NK-92 (cell line): ENCODE results near the gene RERGL.
"Not testable (repeated sequence)": the region's sequence is repeated elsewhere in the genome, so short reads cannot be mapped to it uniquely, and the experiment has no call there.

ENCODE experiments used
- DNase-seq: peaks from one replicate; lab custom pipeline; 2025; ENCODE audit not compliant: unreplicated experiment; lab: John Stamatoyannopoulos, UW

The RERGL gene

GRCh38 chr12:18090093-18090492 is at the start of gene RERGL:
Gene RERGL (minus strand): TSS chr12:18090193. CDS start chr12:18090140, 53 bp downstream.
- no peak for DNase-seq

- no peak for DNase-seq
Observed at GRCh38 chr12:18139254-18139653, 49.3 kb upstream of the RERGL start.

GRCh38 chr12:18135509-18135908 is 45.5 kb upstream of the RERGL start:
- DNase-seq: no peak

- DNase-seq: no peak
Observed at GRCh38 chr12:18135086-18135485, 45.1 kb upstream of the RERGL start.

- DNase-seq: no peak
Observed at GRCh38 chr12:18130851-18131250, 40.9 kb upstream of the RERGL start.

- no peak for DNase-seq
Observed at GRCh38 chr12:18123707-18124106, 33.7 kb upstream of the RERGL start.

- no peak for DNase-seq
Observed at GRCh38 chr12:18120899-18121298, 30.9 kb upstream of the RERGL start.

GRCh38 chr12:18108611-18109010 is 18.6 kb upstream of the RERGL start:
- DNase-seq: no peak

- DNase-seq: no peak
Observed at GRCh38 chr12:18103624-18104023, 13.6 kb upstream of the RERGL start.

- no peak for DNase-seq
Observed at GRCh38 chr12:18101043-18101442, 11.1 kb upstream of the RERGL start.

- no peak for DNase-seq
Observed at GRCh38 chr12:18084080-18084479, 5.9 kb downstream of the RERGL start.

- DNase-seq: no peak
Observed at GRCh38 chr12:18079541-18080246, 10.3 kb downstream of the RERGL start.

- DNase-seq: no peak
Observed at GRCh38 chr12:18074001-18074400, 16.0 kb downstream of the RERGL start.

GRCh38 chr12:18072723-18073122 is 17.3 kb downstream of the RERGL start:
- no peak for DNase-seq

GRCh38 chr12:18071336-18071735 is 18.7 kb downstream of the RERGL start:
- no peak for DNase-seq

GRCh38 chr12:18068355-18068754 is 21.6 kb downstream of the RERGL start:
- no peak for DNase-seq

GRCh38 chr12:18066666-18067065 is 23.3 kb downstream of the RERGL start:
- DNase-seq: no peak

- not testable (repeated sequence) for DNase-seq
Observed at GRCh38 chr12:18062867-18063266, 27.1 kb downstream of the RERGL start.

- DNase-seq: no peak
Observed at GRCh38 chr12:18057051-18057450, 32.9 kb downstream of the RERGL start.

GRCh38 chr12:18054925-18055619 is 34.9 kb downstream of the RERGL start:
- no peak for DNase-seq

- DNase-seq: no peak
Observed at GRCh38 chr12:18045446-18045992, 44.5 kb downstream of the RERGL start.

- not testable (repeated sequence) for DNase-seq
Observed at GRCh38 chr12:18040060-18040742, 49.8 kb downstream of the RERGL start.
